HG03039 (cell line): ENCODE data around the gene FAM219A.

Experiments used
- ATAC-seq: cut with Tn5 transposase; IDR thresholded peaks from one replicate; pipeline ENCODE4 v1.9.1; 2021; ENCODE audit warnings: mild to moderate bottlenecking, moderate library complexity; ENCODE audit not compliant: unreplicated experiment

FAM219A gene

GRCh38 chr9:34405719-34406118 is 52.7 kb downstream of the FAM219A start:
- no peak for ATAC-seq

- no peak for ATAC-seq
These were observed 54.6 kb downstream of the FAM219A start for GRCh38 chr9:34403554-34404380.

GRCh38 chr9:34400686-34401602 is 57.4 kb downstream of the FAM219A start:
- ATAC-seq = no peak

- no peak for ATAC-seq
These were observed 58.1 kb downstream of the FAM219A start for GRCh38 chr9:34400275-34400674.

GRCh38 chr9:34399729-34400128 is 58.6 kb downstream of the FAM219A start:
- no peak for ATAC-seq

GRCh38 chr9:34398875-34399274 is 59.5 kb downstream of the FAM219A start:
- ATAC-seq = no peak

- ATAC-seq = no peak
These were observed 61.8 kb downstream of the FAM219A start for GRCh38 chr9:34396276-34397214.

GRCh38 chr9:34392511-34392910 is 65.9 kb downstream of the FAM219A start:
- no peak for ATAC-seq

- ATAC-seq = no peak
These were observed 71.1 kb downstream of the FAM219A start for GRCh38 chr9:34387239-34387638.

- no peak for ATAC-seq
These were observed 71.7 kb downstream of the FAM219A start for GRCh38 chr9:34386656-34387055.

- ATAC-seq = no peak
These were observed 72.7 kb downstream of the FAM219A start for GRCh38 chr9:34385561-34386230.

GRCh38 chr9:34384368-34385165 is 73.8 kb downstream of the FAM219A start:
- no peak for ATAC-seq

GRCh38 chr9:34383904-34384303 is 74.5 kb downstream of the FAM219A start:
- ATAC-seq = no peak

GRCh38 chr9:34382879-34383278 is 75.5 kb downstream of the FAM219A start:
- no peak for ATAC-seq

GRCh38 chr9:34382054-34382453 is 76.3 kb downstream of the FAM219A start:
- ATAC-seq = no peak

GRCh38 chr9:34381323-34381722 is 77.0 kb downstream of the FAM219A start:
- no peak for ATAC-seq

GRCh38 chr9:34380511-34381315 is 77.7 kb downstream of the FAM219A start:
- ATAC-seq = peak; percentile 33

GRCh38 chr9:34380034-34380510 is 78.3 kb downstream of the FAM219A start:
- ATAC-seq = no peak
